GM12865 (cell line): ENCODE data around the gene MGMT.

Experiments
- DNase-seq: peaks from one replicate; pipeline ENCODE4 v3.0.0; 2010; ENCODE audit warnings: low read depth
- H3K4me3 ChIP-seq: 2 replicates; pipeline ENCODE4 v1.5.1; 2011; ENCODE audit warnings: mild to moderate bottlenecking, low read depth, low read length, control low read depth
- TF ChIP-seq, protein P1 (sequence below): IDR thresholded peaks from 2 replicates; pipeline ENCODE4 v1.5.1; 2011; ENCODE audit warnings: low read length, control low read depth, low read depth, inconsistent platforms; ENCODE audit not compliant: insufficient read depth; ENCODE audit errors: missing control alignments

MGMT gene

DNA sequence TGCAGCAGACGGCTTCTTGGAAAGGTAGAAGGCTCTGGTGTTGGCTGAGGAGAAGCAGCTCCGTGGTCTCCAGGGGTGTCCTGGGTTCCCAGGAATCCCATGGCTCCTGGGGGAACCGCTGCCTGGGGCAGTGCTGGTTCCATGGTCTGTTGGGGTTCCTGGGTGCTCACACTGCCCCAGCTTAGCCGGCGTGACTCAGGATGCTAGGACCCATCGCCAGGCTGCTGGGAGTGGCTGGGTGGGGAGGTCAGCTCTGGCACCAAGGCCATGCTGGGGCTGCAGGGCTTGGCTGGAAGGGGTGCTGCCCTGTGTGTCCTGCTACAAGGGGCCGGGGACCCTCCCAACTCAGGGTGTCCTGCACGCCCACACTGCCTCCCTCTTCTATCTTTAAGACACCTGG is 9.4 kb downstream of the MGMT start:
- no peak for DNase-seq
- H3K4me3 ChIP-seq, result no peak overlapping the region
- TF ChIP-seq, protein P1, sequence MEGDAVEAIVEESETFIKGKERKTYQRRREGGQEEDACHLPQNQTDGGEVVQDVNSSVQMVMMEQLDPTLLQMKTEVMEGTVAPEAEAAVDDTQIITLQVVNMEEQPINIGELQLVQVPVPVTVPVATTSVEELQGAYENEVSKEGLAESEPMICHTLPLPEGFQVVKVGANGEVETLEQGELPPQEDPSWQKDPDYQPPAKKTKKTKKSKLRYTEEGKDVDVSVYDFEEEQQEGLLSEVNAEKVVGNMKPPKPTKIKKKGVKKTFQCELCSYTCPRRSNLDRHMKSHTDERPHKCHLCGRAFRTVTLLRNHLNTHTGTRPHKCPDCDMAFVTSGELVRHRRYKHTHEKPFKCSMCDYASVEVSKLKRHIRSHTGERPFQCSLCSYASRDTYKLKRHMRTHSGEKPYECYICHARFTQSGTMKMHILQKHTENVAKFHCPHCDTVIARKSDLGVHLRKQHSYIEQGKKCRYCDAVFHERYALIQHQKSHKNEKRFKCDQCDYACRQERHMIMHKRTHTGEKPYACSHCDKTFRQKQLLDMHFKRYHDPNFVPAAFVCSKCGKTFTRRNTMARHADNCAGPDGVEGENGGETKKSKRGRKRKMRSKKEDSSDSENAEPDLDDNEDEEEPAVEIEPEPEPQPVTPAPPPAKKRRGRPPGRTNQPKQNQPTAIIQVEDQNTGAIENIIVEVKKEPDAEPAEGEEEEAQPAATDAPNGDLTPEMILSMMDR, result no peak

DNA sequence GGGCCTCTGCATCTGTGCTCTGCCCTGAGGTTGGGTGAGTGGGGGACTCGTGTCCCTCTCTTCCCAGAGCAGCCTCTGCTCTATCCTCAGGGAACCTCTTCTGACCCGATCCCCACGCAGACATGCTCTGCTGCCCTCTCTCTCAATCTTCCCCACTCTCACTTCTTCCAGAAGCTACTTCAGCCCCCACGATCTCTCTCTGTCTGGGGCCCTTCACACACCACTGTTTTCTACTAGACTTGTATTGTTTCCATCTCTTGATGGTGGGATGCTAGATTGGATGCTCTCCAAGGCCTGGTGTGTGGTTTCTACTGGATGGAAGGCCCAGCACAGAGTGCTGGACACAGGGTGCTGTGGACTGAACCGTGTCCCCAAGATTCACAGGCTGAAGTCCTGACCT is 10.0 kb downstream of the MGMT start:
- TF ChIP-seq, protein P1, result no peak
- DNase-seq, result no peak
- H3K4me3 ChIP-seq, result no peak overlapping the region

DNA sequence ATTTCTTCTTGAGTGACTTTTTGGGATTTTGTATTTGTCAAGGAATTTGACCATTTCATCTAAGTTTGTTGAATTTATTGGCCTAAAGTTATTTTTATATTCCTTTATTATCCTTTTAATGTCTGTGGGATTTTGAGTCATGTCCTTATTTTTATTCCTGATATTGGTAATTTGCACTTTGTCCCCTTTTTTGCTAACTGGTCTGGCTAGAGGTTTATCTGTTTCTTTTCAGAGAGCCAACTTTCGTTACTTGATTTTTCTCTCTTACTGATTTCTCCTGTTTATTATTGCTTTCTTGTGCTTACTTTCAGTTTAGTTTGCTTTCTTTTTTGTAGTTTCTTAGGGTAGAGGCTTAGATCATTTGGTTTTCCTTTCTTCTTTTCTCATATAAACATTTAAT is 14.6 kb downstream of the MGMT start:
- DNase-seq, result no peak
- TF ChIP-seq, protein P1, result no peak
- H3K4me3 ChIP-seq, result no peak overlapping the region

DNA sequence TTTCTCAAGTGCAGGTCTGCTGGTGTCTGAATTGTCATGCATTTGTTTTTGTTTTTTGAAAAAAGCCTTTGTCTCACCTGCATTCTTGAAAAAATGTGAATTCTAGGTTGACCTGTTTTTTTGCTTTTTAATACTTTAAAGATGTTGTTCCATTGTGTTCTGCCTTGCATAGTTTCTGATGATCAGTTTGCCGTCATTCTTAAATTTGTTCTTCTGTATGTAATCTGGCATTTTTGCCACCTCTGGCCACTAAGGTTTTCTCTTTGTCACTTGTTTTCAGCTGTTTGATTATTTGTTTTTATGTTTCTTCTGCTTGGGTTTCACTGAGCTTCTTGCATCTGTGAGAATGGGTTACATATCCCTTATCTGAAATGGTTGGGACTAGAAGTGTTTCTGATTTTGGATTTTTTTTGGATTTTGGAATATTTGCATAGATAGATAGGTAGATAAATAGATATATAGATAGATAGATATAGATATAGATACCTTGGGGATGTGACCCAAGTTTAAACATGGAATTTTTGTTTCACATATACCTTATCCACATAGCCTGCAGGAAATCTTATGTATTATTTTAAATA is 16.5 kb downstream of the MGMT start:
- TF ChIP-seq, protein P1, result no peak
- no peak overlapping the region for H3K4me3 ChIP-seq
- no peak for DNase-seq

DNA sequence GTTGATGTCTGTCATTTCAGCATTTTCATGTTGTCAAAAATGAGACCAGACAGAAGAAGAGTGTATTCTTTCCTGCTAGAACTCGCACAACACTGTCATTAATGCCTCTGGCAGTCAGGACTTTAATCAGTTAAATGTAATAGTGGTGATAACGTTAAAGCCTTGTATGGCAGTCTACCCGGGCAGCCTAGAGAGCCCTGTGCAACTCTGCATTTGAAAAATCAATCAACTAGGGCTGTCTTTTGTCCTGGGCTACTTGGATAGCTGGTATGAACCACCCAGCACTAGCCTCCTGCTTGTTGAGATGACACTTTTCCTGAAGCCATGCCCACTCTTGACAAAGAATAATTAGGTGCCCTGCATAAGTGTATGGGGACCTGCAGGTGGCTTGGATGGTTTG is 19.8 kb downstream of the MGMT start:
- TF ChIP-seq, protein P1, result no peak
- no peak overlapping the region for H3K4me3 ChIP-seq
- no peak for DNase-seq

DNA sequence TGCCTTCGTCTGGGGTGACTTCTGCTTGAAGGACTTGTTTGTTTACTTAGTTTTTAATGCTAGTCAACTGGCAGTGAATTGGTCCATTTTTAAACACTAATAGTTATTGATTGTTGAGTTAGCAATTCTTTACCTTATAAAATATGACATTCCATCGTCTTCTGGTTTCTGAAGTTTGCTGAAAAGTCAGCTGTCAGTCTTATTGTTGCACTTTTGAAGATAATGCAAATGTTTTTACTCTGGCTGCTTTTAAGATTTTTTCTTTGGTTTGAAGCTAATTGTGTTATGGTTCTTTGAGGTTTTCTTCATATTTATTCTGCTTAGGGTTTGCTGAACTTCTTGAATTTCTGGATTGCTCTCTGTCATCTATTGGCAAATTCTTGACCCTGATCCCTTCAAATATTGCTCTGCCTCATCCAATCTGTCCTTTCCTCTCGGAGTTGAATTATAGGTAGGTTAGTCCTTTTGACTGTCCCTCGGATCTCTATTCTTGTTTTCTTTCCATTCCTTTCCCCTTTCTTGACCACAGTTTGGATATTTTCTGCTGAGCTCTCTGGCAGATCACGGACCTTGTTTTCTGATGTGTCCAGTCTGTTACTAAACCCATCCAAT is 24.2 kb downstream of the MGMT start:
- DNase-seq, result no peak
- TF ChIP-seq, protein P1, result no peak

DNA sequence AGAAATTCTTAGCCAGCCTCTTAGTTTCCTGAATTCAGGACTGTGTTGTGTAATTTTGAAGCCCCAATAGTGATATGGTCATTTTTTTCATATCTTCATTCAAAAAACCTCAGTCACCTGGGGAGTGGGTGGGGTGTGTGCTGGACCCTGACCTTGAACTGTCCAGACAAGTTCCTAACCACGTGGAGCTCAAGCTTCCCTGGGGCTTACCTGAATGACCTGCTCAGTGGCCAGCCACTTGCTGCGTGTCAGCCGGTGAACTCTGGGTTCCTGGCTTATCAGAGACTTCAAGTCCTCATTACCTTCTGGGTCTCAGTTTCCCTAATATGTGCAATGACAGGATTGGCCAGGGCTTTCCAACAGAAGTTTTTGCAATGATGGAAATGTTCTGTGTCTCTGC is 27.1 kb downstream of the MGMT start:
- no peak for DNase-seq
- no peak overlapping the region for H3K4me3 ChIP-seq
- TF ChIP-seq, protein P1, result no peak

More for the DNA sequence above, 24.2 kb downstream of the MGMT start:
- H3K4me3 ChIP-seq, result no peak overlapping the region
